B cell (primary cell): ENCODE data around the gene MYO19.

Source experiments
- EZH2 ChIP-seq: IDR thresholded peaks from 2 replicates; pipeline ENCODE4 v1.6.1; 2012; ENCODE audit warnings: borderline replicate concordance, low read depth, mild to moderate bottlenecking, moderate library complexity, low read length; ENCODE audit not compliant: insufficient read depth, poor library complexity, severe bottlenecking
- TF ChIP-seq, protein P1 (sequence below): fragments of 200-600 bp; IDR thresholded peaks from one replicate; pipeline ENCODE4 v1.8.0; 2022; ENCODE audit warnings: antibody characterized with exemption, mild to moderate bottlenecking

DNA sequence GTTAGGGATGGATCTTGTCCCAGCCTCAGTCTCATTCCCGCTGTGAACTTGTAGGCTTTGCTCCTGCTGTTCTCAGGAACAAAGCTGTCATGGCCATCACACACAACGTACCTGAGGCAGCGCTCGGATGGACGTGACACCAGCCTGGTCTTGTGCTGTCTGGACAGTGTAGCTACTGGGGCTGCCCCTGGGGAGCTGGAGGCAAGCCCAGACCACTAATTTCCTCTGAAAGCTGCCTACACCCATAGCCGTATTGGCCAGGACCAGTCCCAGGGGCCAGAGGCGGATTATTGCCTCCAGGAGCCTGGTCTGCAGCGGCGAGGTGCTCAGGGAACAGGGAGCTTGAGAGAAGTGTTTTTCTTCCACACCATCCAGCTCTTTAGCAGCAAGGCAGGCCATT is 36.5 kb downstream of the MYO19 start:
- TF ChIP-seq, protein P1, sequence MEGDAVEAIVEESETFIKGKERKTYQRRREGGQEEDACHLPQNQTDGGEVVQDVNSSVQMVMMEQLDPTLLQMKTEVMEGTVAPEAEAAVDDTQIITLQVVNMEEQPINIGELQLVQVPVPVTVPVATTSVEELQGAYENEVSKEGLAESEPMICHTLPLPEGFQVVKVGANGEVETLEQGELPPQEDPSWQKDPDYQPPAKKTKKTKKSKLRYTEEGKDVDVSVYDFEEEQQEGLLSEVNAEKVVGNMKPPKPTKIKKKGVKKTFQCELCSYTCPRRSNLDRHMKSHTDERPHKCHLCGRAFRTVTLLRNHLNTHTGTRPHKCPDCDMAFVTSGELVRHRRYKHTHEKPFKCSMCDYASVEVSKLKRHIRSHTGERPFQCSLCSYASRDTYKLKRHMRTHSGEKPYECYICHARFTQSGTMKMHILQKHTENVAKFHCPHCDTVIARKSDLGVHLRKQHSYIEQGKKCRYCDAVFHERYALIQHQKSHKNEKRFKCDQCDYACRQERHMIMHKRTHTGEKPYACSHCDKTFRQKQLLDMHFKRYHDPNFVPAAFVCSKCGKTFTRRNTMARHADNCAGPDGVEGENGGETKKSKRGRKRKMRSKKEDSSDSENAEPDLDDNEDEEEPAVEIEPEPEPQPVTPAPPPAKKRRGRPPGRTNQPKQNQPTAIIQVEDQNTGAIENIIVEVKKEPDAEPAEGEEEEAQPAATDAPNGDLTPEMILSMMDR: no peak
- TF ChIP-seq EZH2: no peak
